HEK293T (cell line): ENCODE measurements around the gene MAP7.
A peak's percentile ranks its signal among the peaks of the same experiment; 100 is the strongest.

ENCODE experiments used
- CTCF ChIA-PET: fragments of 350-600 bp; formaldehyde crosslinking; extraction: SDS; loops from one replicate; lab custom pipeline; 2021; ENCODE audit warnings: antibody characterized with exemption, inconsistent platforms; lab: Yijun Ruan, JAX
- POLR2A ChIA-PET: fragments of 350-600 bp; formaldehyde crosslinking; extraction: SDS; loops from one replicate; lab custom pipeline; 2020; ENCODE audit warnings: antibody characterized with exemption, inconsistent platforms; lab: Yijun Ruan, JAX
- DNase-seq: peaks from one replicate; pipeline ENCODE4 v3.0.0; 2012; ENCODE audit warnings: mixed read lengths; ENCODE audit errors: extremely low spot score
- ARNT ChIP-seq: fragments of 450-650 bp; IDR thresholded peaks from 2 replicates; pipeline ENCODE4 v1.6.1; 2017; ENCODE audit warnings: mild to moderate bottlenecking
- BHLHE40 ChIP-seq: fragments of 450-650 bp; IDR thresholded peaks from 2 replicates; pipeline ENCODE4 v1.6.1; 2016; ENCODE audit warnings: mild to moderate bottlenecking, moderate library complexity, borderline replicate concordance
- CTBP1 ChIP-seq: fragments of 450-650 bp; IDR thresholded peaks from 2 replicates; pipeline ENCODE4 v1.6.1; 2016; ENCODE audit warnings: borderline replicate concordance
- ELF4 ChIP-seq: fragments of 450-650 bp; IDR thresholded peaks from 2 replicates; pipeline ENCODE4 v1.6.1; 2017; ENCODE audit warnings: antibody characterized with exemption
- FOXA1 ChIP-seq: fragments of 450-650 bp; IDR thresholded peaks from 2 replicates; pipeline ENCODE4 v1.6.1; 2016; ENCODE audit warnings: mild to moderate bottlenecking
- FOXK2 ChIP-seq: fragments of 450-650 bp; IDR thresholded peaks from 2 replicates; pipeline ENCODE4 v1.6.1; 2016; ENCODE audit warnings: mild to moderate bottlenecking
- FOXM1 ChIP-seq: fragments of 450-650 bp; IDR thresholded peaks from 2 replicates; pipeline ENCODE4 v1.6.1; 2017; ENCODE audit warnings: mild to moderate bottlenecking, borderline replicate concordance
- HDGF ChIP-seq: fragments of 450-650 bp; IDR thresholded peaks from 2 replicates; pipeline ENCODE4 v1.6.1; 2017; ENCODE audit warnings: antibody characterized with exemption, borderline replicate concordance
- L3MBTL2 ChIP-seq: fragments of 450-650 bp; conservative IDR thresholded peaks from 2 replicates; pipeline ENCODE4 v1.6.1; 2016; ENCODE audit warnings: mild to moderate bottlenecking
- LEF1 ChIP-seq: fragments of 450-650 bp; IDR thresholded peaks from 2 replicates; pipeline ENCODE4 v1.6.1; 2017; ENCODE audit warnings: mild to moderate bottlenecking, borderline replicate concordance
- NFRKB ChIP-seq: fragments of 450-650 bp; IDR thresholded peaks from 2 replicates; pipeline ENCODE4 v1.6.1; 2016; ENCODE audit warnings: mild to moderate bottlenecking, moderate library complexity
- PKNOX1 ChIP-seq: fragments of 450-650 bp; IDR thresholded peaks from 2 replicates; pipeline ENCODE4 v1.6.1; 2016
- SP1 ChIP-seq: fragments of 450-650 bp; IDR thresholded peaks from 2 replicates; pipeline ENCODE4 v1.6.1; 2017
- SUZ12 ChIP-seq: fragments of 450-650 bp; IDR thresholded peaks from 2 replicates; pipeline ENCODE4 v1.6.1; 2016; ENCODE audit warnings: mild to moderate bottlenecking
- TARDBP ChIP-seq: fragments of 450-650 bp; IDR thresholded peaks from 2 replicates; pipeline ENCODE4 v1.6.1; 2016
- ZNF384 ChIP-seq: fragments of 450-650 bp; IDR thresholded peaks from 2 replicates; pipeline ENCODE4 v1.6.1; 2016

The MAP7 gene

GRCh38 chr6:136549300-136550044 lies 750 bp downstream of the MAP7 start:
- ChIA-PET POLR2A (interaction anchor here (0.6 to 2.3 kb wide), 4 partner anchors 205 to 299 kb away, joined by 3 to 12 read pairs (median 3); partner anchors contain the start of genes BCLAF1 and MTFR2), CTCF (interaction anchor here (0.6 to 2.5 kb wide), 17 partner anchors 8 to 306 kb away, joined by 3 to 12 read pairs (median 3); no protein-coding TSS in a partner anchor)
- peak; percentile 38 for DNase-seq
- TF ChIP-seq FOXK2 (no peak), L3MBTL2 (peak; percentile 59), ARNT (no peak), FOXM1 (no peak)

GRCh38 chr6:136548582-136549299 lies 1.5 kb downstream of the MAP7 start:
- DNase-seq = no peak
- TF ChIP-seq ZNF384 (no peak), ARNT (no peak), BHLHE40 (no peak), CTBP1 (no peak), PKNOX1 (no peak), FOXK2 (no peak), ELF4 (no peak), SP1 (no peak), SUZ12 (no peak), FOXA1 (no peak)
- POLR2A ChIA-PET = interaction anchor here (0.6 to 2.3 kb wide), 6 partner anchors 204 to 298 kb away, joined by 3 to 12 read pairs (median 3); partner anchors contain the start of genes BCLAF1, MAP3K5 and MTFR2
- CTCF ChIA-PET = interaction anchor here (1.0 to 2.5 kb wide), 4 partner anchors 96 to 231 kb away, joined by 4 to 12 read pairs (median 6); no protein-coding TSS in a partner anchor

GRCh38 chr6:136547871-136548270 lies 2.4 kb downstream of the MAP7 start:
- POLR2A ChIA-PET = no interaction called here
- CTCF ChIA-PET = interaction anchor here (0.6 to 1.7 kb wide), 11 partner anchors 13 to 298 kb away, joined by 3 to 23 read pairs (median 4); partner anchors contain the start of gene MTFR2
- TF ChIP-seq ELF4 (no peak), LEF1 (no peak), PKNOX1 (no peak), SP1 (no peak), TARDBP (no peak), HDGF (no peak), FOXK2 (no peak), NFRKB (no peak)
- DNase-seq = no peak

- peak; percentile 52 for DNase-seq
- CTCF ChIA-PET = interaction anchor here (0.5 to 1.7 kb wide), 16 partner anchors 13 to 297 kb away, joined by 3 to 23 read pairs (median 4); partner anchors contain the start of gene MTFR2
- POLR2A ChIA-PET = interaction anchor here (0.8 to 1.3 kb wide), 2 partner anchors 258 to 296 kb away, joined by 3 to 5 read pairs; partner anchors contain the start of gene BCLAF1
- TF ChIP-seq BHLHE40 (no peak), ZNF384 (peak; percentile 83), NFRKB (no peak), ARNT (no peak), ELF4 (no peak), FOXM1 (no peak)
Measured at GRCh38 chr6:136547336-136547735, 2.9 kb downstream of the MAP7 start.

GRCh38 chr6:136546331-136546730 lies 3.9 kb downstream of the MAP7 start:
- ChIA-PET POLR2A (interaction anchor here (1.3 kb wide), 1 partner anchor 295 kb away, joined by 3 read pairs; no protein-coding TSS in a partner anchor), CTCF (interaction anchor here (0.9 to 1.7 kb wide), 6 partner anchors 21 to 204 kb away, joined by 3 to 23 read pairs (median 4); no protein-coding TSS in a partner anchor)
- TF ChIP-seq FOXK2 (no peak), BHLHE40 (no peak), SUZ12 (no peak), FOXM1 (no peak), TARDBP (no peak), SP1 (no peak), FOXA1 (no peak)
- no peak for DNase-seq

GRCh38 chr6:136544326-136544725 lies 5.9 kb downstream of the MAP7 start:
- CTCF ChIA-PET = no interaction called here
- POLR2A ChIA-PET = no interaction called here
- DNase-seq = no peak
- TF ChIP-seq BHLHE40 (no peak), L3MBTL2 (no peak), TARDBP (no peak), ELF4 (no peak), LEF1 (no peak), FOXA1 (no peak), CTBP1 (no peak), ARNT (no peak), FOXK2 (no peak), FOXM1 (no peak), NFRKB (no peak), PKNOX1 (no peak), SUZ12 (no peak), SP1 (no peak), HDGF (no peak)
